GM18505 (cell line): Measurements from ENCODE around the gene MINDY3.

Experiments used
- ATAC-seq: cut with Tn5 transposase; IDR thresholded peaks from one replicate; pipeline ENCODE4 v1.9.1; 2021; ENCODE audit not compliant: unreplicated experiment
- POLR2A ChIP-seq: IDR thresholded peaks from 4 replicates; pipeline ENCODE4 v1.6.1; 2011; ENCODE audit warnings: borderline replicate concordance; ENCODE audit not compliant: insufficient read depth, insufficient read length; ENCODE audit errors: extremely low read depth

Gene MINDY3

GRCh38 chr10:15847481-15847880 is 12.8 kb downstream of the MINDY3 start:
- no peak for ATAC-seq
- TF ChIP-seq POLR2A: no peak

DNA sequence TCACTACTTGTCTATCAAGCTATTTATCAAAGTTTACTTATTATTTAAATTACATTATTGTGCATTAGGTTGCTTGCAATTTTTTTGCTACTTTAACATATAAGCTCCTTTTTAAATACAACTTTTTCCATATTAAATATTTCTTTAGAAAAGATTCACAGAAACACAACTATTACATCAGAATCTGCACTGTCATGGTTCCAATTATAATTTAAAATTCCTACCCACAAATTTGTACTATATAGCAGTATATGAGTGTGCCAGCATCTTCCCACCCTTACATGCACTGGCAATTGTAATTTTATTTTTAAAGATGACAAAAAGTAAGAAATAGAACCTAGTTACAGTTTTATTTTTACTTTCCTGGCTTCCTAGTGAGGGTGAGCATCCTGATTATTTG is 15.8 kb downstream of the MINDY3 start:
- no peak for TF ChIP-seq POLR2A
- no peak for ATAC-seq

- ATAC-seq: no peak
- TF ChIP-seq POLR2A: no peak
These were observed 16.6 kb downstream of the MINDY3 start for GRCh38 chr10:15843695-15844094.

DNA sequence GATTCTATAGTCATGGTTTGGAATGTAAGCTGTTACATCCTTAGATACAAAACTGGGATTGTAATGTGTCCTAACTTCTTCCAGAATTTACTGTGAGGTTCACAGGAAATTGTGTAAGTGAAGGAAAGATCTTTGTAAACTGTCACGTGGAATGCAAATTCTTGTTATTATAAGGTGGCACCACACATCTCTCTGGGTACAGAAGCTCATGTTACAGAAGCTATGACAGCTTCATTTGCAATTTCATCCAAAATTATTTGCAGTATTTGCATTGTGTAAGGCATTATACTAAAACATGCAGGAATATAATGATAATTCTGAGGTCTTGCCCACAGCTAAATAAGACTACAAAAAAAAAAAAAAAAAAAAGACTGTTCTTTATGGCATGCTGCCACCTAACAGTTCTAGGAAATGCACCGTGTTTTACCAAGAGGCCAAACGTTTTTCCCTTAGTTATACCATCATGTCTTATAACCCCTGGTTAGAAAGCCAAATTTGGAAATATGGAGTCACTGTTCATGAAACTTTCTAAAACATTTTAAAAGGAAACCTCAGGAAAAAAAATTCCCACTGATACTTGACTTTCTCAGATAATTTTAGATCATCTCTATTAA is 17.6 kb downstream of the MINDY3 start:
- no peak for ATAC-seq
- TF ChIP-seq POLR2A: no peak

- no peak for TF ChIP-seq POLR2A
- ATAC-seq: no peak
These were observed 18.6 kb downstream of the MINDY3 start for GRCh38 chr10:15841696-15842095.

GRCh38 chr10:15836807-15837206 is 23.5 kb downstream of the MINDY3 start:
- TF ChIP-seq POLR2A: no peak
- no peak for ATAC-seq

GRCh38 chr10:15829495-15829894 is 30.8 kb downstream of the MINDY3 start:
- no peak for ATAC-seq
- no peak for TF ChIP-seq POLR2A

DNA sequence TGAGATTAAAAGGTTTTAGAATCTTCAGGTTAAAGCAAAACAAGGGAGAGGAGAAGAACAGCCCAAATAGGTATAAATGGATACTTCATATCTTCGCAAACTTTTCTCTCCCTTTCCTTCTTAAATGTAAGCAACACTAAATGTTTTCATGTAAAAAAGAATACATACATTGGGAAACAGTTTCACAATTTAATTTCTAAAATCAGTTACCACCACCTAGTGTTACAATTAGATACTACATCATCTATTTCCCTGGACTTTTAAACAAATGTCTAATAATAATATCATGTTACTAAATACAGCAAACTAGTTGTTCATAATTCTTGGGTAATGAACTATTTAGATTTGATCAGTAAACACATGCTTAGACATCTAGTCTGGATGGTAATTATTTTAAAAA is 35.8 kb downstream of the MINDY3 start:
- no peak for TF ChIP-seq POLR2A
- ATAC-seq: no peak

GRCh38 chr10:15822131-15822530 is 38.2 kb downstream of the MINDY3 start:
- ATAC-seq: no peak
- no peak for TF ChIP-seq POLR2A

DNA sequence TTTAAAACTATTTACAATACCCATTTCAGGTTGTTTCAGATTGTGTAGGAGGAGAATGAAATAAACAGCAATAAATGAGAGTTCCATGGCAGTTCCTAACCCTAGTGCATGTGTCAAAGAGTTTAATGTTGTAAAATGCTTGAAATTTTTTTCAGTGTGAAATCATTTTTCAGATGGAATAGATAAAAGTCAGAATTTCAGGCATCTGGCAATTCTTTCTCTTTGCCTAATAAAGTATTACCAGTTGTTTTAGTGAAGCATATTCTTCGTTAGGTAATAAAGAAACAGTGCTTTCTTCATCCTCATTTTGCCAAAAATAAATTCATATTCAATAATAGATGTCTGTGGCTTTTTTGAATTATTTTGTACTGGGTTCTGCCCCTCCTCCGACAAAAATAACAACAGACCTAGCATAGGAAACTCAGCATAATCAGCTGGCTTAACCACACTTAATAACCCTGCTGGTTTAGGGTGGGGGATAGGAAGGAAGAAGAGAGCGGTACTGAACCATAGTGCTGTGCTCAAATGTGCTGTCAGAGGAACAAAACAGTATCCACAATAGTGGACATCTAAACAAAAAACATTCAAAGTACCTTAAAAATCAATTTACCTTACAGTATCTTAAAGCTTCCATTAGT is 39.1 kb downstream of the MINDY3 start:
- ATAC-seq: no peak
- TF ChIP-seq POLR2A: no peak

GRCh38 chr10:15817409-15818046 is 42.8 kb downstream of the MINDY3 start:
- no peak for TF ChIP-seq POLR2A
- ATAC-seq: no peak

- no peak for TF ChIP-seq POLR2A
- ATAC-seq: no peak
These were observed 44.9 kb downstream of the MINDY3 start for GRCh38 chr10:15815242-15815885.

DNA sequence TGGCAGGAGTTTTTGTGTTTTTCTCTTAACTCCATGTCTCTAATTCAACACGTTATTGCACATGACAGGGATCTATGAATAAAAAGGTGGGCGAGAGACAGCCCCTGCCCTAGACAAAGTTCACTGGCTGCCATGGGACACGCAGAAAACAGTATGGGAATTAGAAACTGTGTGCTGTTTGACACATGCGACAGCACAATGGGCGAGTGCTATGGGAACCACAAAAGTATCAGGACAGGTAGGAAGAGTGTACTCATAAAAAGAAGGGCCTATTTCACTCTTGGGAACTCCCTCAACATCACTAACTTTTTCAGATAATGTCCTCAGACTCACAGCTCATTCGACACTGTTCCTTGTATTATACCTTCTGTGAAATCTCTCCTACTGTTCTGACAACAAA is 45.7 kb downstream of the MINDY3 start:
- ATAC-seq: no peak
- no peak for TF ChIP-seq POLR2A

- no peak for ATAC-seq
These were observed 46.9 kb downstream of the MINDY3 start for GRCh38 chr10:15813415-15813814.

More at GRCh38 chr10:15813415-15813814, 46.9 kb downstream of the MINDY3 start:
- no peak for TF ChIP-seq POLR2A
